Medulla oblongata (tissue), 1 donor: ENCODE data around the gene ATG7.
A peak's percentile ranks its signal among the peaks of the same experiment; 100 is the strongest.

Source experiments
- DNase-seq: peaks from one replicate; pipeline ENCODE4 v3.0.0-alpha.2; 2015; ENCODE audit errors: extremely low spot score

The ATG7 gene

GRCh38 chr3:11349446-11349845, 77.2 kb downstream of the ATG7 start:
- no peak for DNase-seq

GRCh38 chr3:11350374-11350773, 78.2 kb downstream of the ATG7 start:
- DNase-seq, result no peak

DNA sequence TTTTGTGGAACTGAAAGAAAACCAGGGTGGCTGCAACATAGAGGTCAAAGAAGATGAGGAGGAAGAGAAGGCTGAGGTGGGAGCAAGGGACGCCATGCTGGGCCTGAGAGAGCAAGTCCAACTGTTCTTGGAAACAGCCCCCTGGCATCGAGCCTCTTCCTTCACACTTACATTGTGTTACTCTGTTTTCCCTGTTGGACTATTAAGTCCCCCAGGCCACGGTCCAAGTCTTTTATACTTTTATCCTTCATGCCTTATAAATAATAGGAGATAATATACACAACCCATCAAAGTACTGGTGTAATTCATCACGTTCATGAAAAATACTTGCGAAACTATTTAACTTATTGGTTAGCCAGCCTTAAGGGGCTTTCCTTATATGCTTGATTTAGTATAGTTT, 79.3 kb downstream of the ATG7 start:
- DNase-seq, result no peak

- no peak for DNase-seq
Measured at GRCh38 chr3:11356269-11356668, 84.1 kb downstream of the ATG7 start.

GRCh38 chr3:11362600-11362999, 90.4 kb downstream of the ATG7 start:
- no peak for DNase-seq

GRCh38 chr3:11363715-11364114, 91.5 kb downstream of the ATG7 start:
- no peak for DNase-seq

DNA sequence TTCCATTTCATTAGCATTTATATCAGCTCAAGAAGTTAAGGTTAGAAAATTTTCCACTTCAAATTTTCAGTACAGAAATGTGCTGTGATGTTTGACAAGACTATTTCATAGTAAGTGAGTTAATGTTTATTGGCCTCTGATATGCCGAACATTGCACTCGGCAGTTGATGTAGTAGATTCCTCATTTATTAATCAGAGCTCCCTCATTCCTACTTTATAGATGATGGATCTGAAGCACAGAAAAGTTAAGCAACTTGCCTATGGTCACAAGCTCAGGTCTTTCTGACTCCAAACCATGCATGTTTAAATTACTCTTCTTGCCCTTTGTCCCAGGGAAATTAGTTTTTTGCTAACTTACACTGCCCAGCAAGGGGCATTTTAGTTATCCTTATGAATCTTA, 92.0 kb downstream of the ATG7 start:
- no peak for DNase-seq

- peak; percentile 61 for DNase-seq
Measured at GRCh38 chr3:11367143-11367693, 95.0 kb downstream of the ATG7 start.

GRCh38 chr3:11370191-11370590, 98.0 kb downstream of the ATG7 start:
- peak; percentile 50 for DNase-seq

- DNase-seq, result no peak
Measured at GRCh38 chr3:11370966-11371365, 98.8 kb downstream of the ATG7 start.

DNA sequence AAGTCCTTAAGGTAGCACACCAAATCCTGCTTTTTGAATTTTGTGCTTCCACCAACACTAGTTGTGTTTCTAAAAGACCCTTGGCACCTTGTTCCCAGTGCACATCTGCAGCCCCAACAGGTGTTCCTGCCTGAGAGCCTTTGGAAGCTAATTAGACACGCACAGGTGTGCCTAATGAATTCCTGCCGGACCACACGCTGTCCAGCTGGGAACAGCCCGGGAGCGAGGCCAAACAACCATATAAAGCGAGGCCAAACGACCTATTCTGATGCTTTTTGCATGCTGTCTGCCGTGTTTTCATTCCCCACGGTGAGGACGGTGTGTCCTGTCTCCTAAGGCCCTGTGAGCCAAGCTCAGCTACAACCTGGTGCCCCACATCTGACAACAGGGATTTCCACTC, 99.5 kb downstream of the ATG7 start:
- DNase-seq, result no peak

DNA sequence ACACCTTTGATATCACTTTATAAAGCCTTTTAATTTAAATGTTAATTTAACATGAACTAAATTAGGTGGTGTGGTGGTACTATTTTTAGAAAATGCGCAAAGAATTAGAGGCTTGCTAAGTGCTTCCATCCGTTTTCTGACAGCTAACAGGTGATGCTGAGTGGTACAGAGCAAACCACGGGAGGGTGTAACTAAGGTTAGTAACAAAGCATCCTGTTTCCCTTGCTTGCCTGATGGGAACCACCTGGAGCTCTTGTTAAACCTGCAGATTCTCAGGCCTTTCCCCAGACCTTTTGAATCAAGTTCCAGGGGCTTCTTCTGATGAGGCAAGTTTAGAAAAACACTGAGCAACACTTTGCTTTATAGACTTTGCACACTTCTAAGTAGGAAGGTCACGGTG, 101.0 kb downstream of the ATG7 start:
- DNase-seq, result no peak

- DNase-seq, result no peak
Measured at GRCh38 chr3:11373654-11374053, 101.5 kb downstream of the ATG7 start.

GRCh38 chr3:11375333-11376088, 103.3 kb downstream of the ATG7 start:
- no peak for DNase-seq

DNA sequence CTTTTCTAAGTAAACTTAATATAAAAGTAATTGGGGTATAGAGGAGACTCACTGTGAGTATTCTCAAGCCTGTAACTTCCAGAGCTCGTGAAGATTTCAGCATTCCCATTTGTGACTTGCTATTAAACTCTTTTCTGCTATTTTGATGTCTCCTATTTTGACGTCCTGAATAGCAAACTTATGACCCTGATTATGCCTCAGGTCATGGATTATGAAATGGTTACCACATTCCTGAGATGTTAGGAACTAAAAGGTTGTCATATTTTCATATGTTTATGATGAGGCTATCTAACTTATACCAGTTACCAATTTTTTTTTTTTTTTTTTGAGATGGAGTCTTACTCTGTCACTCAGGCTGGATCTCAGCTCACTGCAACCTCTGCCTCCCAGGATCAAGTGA, 105.5 kb downstream of the ATG7 start:
- DNase-seq, result no peak

- DNase-seq, result peak; percentile 80
Measured at GRCh38 chr3:11379238-11379823, 107.1 kb downstream of the ATG7 start.

DNA sequence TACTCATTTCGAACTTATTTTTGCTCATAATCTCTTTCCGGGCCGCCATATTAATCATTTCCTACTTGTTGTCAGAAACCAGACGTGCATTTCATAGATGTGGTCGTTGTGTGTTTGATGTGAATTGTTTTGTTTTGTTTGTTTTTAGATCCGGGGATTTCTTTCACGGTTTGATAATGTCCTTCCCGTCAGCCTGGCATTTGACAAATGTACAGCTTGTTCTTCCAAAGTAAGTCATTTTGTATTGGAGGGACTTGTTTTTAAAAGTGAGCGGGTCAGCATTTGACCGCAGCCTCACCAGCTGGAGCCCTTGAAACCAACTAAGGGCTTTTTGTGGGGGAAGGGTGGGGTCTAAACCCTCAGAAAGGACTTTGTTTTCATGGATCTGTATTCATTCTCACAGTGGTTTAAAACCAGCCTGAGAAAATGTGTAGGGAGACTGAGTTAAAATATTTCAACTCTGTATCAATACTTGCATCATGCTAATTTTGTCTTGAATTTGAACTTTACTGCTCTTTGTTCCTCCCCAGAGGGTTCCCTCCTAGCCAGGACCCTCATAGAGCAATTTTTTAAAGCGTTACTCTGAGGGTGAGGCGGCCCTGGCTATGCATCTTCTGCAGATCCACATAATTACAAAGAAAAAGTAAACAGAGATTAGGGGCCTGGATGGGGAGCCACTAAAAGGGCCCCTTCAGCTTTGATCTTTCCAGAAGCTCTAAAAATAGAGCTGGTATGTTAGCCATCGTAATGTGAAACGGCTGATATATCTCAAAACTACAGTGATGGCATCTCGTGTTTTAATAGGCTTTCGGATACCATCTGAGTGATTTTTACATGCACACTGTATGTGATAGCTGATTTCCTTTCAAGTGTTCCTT, 107.9 kb downstream of the ATG7 start:
- peak; percentile 44 for DNase-seq

GRCh38 chr3:11381141-11381540, 108.9 kb downstream of the ATG7 start:
- no peak for DNase-seq

GRCh38 chr3:11381563-11381962, 109.4 kb downstream of the ATG7 start:
- no peak for DNase-seq

DNA sequence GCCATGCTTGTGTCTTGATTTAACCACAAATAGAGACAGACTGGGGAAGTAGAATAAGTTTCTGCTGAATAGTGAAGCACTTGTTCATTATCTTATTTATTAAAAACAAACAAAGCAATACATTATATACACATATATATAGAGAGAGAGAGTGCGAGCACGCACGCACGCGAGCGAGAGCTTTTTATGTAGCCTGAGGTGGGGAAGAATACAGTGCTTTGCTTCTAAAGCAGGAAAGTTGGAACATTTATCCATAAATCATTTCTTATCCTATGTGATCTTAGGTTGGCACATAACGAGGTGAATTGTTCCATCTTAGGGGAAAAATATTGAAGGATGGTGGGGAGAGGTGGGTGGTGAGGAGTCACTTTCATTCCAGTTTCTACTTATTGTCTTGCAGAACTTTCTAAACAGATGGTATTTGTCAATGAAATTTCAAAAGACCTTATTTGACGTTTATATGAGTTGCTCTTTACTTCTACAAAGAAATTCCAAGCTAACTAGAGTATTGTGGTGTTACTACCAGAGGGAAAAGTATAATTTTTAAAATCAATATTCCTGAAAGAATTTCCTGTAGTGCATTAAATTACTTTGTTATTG, 110.0 kb downstream of the ATG7 start:
- no peak for DNase-seq

- DNase-seq, result no peak
Measured at GRCh38 chr3:11384074-11384473, 111.9 kb downstream of the ATG7 start.

DNA sequence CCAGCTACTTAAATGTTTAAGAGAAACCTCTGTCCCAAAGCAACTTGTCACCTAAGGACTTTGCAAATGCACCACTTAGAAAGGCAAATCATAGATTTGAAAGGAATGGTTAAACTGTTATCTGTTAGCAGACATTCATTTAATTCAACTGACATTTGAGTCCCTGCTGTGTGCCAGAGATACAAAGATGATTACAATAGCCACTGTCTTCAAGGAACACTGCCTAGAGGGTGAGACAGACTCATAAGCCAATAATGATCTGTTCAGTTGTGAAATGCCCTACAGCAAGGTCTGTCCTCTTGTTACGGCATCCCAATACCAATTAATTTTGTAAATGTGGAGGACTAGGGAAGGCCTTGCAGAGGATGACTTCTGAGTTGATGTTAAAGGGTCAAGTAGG, 113.1 kb downstream of the ATG7 start:
- no peak for DNase-seq
